Measurements from ENCODE around the gene SUPT7L.

The SUPT7L gene

DNA sequence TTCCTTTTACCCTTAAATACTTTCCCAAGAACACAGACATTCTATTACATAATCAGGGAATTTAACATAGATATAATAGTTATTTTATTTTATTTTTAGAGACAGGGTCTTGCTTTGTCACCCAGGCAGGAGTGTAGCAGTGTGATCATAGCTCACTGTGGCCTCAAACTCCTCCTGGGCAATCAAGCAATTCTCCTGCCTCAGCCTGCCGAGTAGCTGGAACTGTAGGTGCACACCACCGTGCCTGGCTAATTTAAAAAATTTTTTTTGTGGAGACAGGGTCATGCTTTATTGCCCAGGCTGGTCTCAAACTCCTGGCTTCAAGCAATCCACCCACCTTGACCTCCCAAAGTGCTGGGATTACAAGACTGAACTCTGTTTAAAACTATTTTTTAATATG, 45.9 kb upstream of the SUPT7L start:
- TF ChIP-seq ZFX (IDR thresholded peaks at IDR 0.05; ENCODE audit: borderline replicate concordance) = no peak
- TF ChIP-seq, protein P1, sequence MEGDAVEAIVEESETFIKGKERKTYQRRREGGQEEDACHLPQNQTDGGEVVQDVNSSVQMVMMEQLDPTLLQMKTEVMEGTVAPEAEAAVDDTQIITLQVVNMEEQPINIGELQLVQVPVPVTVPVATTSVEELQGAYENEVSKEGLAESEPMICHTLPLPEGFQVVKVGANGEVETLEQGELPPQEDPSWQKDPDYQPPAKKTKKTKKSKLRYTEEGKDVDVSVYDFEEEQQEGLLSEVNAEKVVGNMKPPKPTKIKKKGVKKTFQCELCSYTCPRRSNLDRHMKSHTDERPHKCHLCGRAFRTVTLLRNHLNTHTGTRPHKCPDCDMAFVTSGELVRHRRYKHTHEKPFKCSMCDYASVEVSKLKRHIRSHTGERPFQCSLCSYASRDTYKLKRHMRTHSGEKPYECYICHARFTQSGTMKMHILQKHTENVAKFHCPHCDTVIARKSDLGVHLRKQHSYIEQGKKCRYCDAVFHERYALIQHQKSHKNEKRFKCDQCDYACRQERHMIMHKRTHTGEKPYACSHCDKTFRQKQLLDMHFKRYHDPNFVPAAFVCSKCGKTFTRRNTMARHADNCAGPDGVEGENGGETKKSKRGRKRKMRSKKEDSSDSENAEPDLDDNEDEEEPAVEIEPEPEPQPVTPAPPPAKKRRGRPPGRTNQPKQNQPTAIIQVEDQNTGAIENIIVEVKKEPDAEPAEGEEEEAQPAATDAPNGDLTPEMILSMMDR (IDR thresholded peaks at IDR 0.05) = no peak
- H3K27ac ChIP-seq = no peak overlapping the region

DNA sequence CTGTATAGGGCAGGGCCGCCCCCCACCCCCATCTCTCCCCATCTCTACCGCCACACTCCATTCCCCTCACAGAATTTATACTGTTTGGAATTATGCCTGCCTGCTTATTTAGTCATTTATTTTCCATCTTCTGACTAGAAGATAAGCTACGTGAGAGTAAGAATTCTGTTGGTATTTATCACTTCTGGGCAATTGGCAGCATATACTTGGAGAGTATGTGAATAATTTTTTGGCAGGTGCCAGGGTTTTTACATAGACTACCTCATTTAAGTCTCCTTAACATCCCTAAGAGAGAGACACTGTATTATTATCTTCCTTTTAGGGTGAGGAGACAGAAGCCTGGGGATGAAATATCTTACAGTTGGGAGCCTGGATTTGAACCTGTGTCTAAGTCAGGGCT, 45.3 kb upstream of the SUPT7L start:
- H3K27ac ChIP-seq = no peak overlapping the region
- no peak for TF ChIP-seq ZFX (IDR thresholded peaks at IDR 0.05; ENCODE audit: borderline replicate concordance)
- TF ChIP-seq, protein P1 (IDR thresholded peaks at IDR 0.05) = no peak

DNA sequence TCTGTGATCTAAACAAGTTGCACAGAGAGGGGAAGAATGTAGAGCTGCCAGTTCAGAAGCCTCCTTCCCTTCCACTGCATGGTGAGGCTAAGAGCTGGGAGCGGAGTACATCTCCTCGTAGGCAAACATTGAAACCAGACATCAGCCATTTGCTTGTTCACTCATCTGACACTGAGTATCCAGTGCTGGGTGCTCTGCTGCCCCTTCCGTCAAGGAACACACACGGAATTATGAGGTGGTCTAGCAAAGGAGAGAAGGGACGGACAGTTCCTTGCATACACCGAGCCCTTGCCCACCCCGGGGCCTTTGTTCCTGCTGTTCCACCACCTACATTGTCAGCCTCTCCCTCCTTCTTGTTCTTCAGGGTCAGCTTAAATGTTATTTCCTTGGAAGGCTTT, 44.8 kb upstream of the SUPT7L start:
- H3K27ac ChIP-seq = peak overlapping the region; percentile 78; the same call in 1 of the 2 replicates
- TF ChIP-seq, protein P1 (IDR thresholded peaks at IDR 0.05) = no peak
- no peak for TF ChIP-seq ZFX (IDR thresholded peaks at IDR 0.05; ENCODE audit: borderline replicate concordance)

DNA sequence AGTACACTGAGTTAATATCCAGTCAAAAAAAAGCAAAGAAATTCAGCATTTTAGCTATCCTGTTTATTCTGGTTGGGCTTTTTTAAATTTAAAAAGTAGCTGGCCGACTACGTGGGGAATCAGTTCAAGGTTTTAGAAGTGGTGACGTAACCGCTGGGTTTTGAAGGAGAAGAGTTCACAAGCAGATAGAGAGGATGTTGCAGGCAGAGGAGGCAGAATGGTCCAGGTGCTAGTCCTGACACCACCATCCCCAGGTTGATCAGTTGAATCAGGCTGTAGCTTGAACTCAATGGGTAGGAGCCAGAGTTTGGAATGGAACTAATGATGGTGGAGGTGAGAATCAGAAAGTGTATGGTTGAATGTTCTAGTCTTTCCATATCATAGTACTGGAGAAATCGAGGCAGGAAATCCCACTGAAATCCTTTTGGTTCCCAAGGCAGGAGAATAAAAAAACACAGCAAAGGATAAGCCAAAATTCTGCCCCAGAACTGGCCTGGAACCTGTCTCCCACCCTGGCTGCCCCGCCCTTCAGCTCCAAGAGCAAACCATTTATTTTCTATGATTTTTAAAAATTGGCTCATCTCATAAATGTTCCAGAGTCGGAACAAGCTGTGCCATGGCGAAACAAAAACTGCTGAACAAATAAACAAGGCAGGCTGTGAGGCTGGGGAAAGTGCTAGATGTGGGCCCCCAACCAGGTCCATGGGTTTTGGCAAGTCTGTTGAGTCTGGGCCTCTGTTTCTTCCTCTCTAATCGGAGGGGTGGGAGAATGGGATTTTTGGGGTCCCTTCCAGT, 44.2 kb upstream of the SUPT7L start:
- H3K27ac ChIP-seq = peak overlapping the region; percentile 78; the same call in 1 of the 2 replicates
- no peak for TF ChIP-seq ZFX (IDR thresholded peaks at IDR 0.05; ENCODE audit: borderline replicate concordance)
- TF ChIP-seq, protein P1 (IDR thresholded peaks at IDR 0.05) = no peak

DNA sequence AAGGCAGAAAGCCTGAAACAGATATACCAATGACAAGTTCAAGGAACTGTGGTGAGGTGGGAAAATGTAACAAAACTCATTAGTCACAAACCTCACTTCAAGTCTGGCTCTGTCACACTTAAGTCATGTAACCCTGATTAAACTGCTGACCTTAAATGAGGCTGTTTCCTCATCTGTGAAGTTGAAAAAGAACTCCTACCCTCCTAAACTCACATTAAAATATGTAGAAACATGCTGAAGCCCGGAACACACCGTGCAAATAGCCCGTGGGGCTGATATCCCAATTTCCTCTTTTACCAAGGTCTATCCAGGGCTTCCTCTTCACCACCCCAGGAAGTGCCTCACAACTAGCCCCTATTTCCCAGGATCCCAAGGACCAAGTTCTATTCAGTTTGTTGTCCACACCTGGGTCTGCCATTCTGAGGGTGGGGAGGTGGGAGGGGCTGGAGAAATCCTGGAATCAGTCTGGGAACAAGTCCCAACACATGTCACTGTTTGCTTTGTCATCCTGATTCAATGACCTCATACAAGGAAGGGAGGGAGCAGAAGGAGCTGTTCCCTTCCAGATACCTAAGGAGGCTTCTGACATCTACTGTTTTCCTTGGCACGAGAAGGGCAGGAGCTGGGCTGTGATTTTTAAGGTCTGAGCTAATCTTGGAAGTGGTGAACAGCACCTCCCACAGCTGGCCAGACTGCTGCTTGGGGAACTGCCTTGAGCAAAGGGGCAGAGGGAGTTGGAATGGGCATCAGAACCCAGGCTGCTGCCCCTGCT, 42.6 kb upstream of the SUPT7L start:
- TF ChIP-seq, protein P1 (IDR thresholded peaks at IDR 0.05) = 0 out of 2 replicates have a peak, but pooled peaks have one; percentile 6
- no peak for TF ChIP-seq ZFX (IDR thresholded peaks at IDR 0.05; ENCODE audit: borderline replicate concordance)
- peak overlapping the region; percentile 78 for H3K27ac ChIP-seq

DNA sequence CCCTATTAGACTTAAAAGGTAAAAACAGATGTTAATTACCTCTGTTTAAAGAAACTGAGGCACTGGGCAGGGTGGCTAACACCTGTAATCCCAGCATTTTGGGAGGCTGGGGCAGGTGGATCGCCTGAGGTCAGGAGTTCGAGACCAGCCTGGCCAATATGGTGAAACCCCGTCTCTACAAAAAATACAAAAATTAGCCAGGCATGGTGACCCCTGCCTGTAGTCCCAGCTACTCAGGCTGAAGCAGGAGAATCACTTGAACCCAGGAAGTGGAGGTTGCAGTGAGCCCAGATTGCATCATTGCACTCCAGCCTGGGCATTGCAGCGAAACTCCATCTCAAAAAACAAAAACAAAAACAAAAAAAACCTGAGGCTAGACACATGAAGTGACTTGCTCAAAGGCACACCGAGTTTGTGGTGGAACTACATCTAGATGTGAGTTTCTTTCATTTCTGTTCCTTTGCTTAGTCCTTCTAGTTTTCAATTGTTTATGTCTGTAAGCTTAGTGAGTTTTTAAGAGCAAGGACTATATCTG, 41.0 kb upstream of the SUPT7L start:
- TF ChIP-seq, protein P1 (IDR thresholded peaks at IDR 0.05) = no peak
- no peak for TF ChIP-seq ZFX (IDR thresholded peaks at IDR 0.05; ENCODE audit: borderline replicate concordance)
- no peak overlapping the region for H3K27ac ChIP-seq
